ENCODE data around the gene ARHGDIB. TPM values are rescaled to one million over a fixed set of nuclear protein-coding genes. Genes with fewer than 3 reads are reported as not detected.

ARHGDIB gene
- total RNA-seq, 4 donors from 2014 or later: 96.1 to 255 (median 151) TPM

DNA sequence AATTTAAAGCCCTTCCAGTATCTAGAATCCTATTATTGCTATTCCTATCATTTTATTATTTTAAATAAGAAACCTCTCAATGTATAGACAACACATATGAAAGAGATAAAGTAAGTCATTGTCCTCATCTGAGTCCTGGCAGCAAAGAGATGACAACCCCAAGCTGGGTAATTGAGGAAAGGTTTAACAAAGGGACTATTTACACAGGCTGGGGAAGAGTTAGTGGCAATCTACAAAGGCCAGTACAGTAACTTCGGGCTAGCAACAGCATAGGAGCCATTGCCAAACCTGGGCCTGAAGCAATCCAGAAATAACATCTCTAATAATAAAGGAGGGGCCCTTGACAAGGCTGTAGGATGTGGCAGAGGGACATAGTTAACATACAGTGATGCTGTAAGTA lies 22.6 kb upstream of the ARHGDIB start:
- TF ChIP-seq, protein P1, sequence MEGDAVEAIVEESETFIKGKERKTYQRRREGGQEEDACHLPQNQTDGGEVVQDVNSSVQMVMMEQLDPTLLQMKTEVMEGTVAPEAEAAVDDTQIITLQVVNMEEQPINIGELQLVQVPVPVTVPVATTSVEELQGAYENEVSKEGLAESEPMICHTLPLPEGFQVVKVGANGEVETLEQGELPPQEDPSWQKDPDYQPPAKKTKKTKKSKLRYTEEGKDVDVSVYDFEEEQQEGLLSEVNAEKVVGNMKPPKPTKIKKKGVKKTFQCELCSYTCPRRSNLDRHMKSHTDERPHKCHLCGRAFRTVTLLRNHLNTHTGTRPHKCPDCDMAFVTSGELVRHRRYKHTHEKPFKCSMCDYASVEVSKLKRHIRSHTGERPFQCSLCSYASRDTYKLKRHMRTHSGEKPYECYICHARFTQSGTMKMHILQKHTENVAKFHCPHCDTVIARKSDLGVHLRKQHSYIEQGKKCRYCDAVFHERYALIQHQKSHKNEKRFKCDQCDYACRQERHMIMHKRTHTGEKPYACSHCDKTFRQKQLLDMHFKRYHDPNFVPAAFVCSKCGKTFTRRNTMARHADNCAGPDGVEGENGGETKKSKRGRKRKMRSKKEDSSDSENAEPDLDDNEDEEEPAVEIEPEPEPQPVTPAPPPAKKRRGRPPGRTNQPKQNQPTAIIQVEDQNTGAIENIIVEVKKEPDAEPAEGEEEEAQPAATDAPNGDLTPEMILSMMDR (IDR thresholded peaks at IDR 0.05; ENCODE audit: low read depth): no peak

DNA sequence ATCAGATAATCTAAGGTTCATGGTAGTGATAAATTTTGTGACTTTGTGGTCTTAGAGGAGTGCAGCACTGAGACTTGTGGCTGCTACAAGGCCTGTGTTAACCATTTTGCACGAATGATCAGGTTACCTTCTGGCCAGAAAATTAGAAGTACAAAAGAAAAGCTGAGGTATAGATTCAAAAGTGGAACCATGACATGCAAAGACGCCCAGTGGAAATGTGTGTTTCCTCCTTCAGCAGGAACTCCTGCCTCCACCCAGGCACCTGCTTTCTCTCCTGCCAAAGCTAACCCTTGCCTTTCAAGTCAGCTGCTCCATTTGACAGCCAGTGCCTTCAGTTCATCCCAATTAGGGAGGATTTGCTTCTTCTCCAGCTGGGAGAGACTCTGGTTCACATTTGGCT lies 21.6 kb upstream of the ARHGDIB start:
- TF ChIP-seq, protein P1 (IDR thresholded peaks at IDR 0.05; ENCODE audit: low read depth): no peak

DNA sequence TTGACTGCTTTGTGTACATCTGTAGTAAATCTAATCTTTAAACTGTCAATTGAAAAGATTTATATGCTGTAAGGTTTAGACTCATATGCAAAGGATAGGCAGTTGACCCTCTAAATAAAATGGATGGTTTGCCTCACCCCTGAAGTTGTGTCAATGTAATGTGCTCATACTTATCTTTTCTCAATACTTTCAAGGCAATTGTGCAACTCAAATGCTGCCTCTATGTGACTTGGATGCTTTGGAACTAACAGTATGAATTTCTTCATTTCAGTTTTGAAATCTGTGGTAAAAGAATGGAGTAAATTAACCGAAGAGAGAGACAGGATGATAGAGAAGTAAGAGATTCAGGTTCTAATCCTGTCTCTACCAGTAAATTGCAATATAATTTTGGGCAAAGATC lies 21.2 kb upstream of the ARHGDIB start:
- TF ChIP-seq, protein P1 (IDR thresholded peaks at IDR 0.05; ENCODE audit: low read depth): no peak

DNA sequence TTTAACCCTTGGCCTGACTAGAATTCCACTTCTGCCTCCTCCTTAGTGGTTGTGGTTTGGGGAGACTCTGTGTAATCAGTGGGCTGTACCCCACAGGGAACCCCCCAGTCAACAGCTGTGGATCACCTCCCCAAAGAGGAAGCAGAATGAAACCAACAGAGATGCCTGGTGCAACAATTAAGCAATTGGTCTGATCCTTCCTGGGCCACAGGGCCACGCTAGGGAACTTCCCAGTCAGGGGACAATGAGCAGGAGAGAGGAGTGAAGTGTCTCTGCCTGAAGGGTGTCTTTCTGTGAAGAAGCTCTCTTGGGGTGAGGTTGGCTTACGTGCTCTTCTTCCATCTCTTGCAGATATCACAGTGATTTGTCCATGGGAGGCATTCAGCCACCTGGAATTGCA lies 19.6 kb upstream of the ARHGDIB start:
- TF ChIP-seq, protein P1 (IDR thresholded peaks at IDR 0.05; ENCODE audit: low read depth): no peak

DNA sequence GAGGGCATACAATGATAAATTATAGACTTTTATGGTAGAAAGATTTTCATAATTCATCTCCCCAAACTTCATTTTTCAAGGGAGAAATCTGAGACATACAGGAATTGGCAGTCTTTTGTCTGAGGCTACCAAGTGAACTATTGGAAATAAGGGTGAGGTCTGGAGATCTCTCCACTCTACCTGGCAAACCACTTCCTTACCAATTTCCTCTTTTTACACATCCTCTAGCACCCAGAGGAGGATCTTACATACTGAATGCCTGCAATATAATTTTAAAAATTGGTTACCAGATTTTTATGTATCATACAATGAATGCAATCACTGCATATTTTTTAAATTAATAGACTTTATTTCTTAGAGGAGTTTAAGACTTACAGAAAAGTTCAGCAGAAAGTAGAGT lies 18.1 kb upstream of the ARHGDIB start:
- TF ChIP-seq, protein P1 (IDR thresholded peaks at IDR 0.05; ENCODE audit: low read depth): no peak

DNA sequence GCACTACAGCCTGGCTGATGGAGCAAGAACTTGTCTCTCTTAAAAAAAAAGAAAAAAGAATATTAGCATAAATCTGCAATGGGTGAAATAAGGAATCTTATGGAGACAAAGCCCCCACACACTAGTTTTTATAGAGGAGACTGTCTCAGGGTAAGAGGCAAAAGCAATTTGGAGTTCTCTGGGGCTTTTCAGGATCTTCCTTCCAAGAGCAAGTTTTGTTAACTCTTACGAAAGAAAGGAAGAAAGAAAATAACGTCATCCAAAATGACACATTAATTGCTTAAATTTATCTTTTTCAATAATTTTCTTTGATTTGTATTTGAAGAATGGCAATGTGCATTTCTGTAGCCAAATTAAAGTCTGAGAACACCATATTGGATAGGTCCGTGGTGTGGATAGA lies 15.3 kb upstream of the ARHGDIB start:
- TF ChIP-seq, protein P1 (IDR thresholded peaks at IDR 0.05; ENCODE audit: low read depth): no peak

DNA sequence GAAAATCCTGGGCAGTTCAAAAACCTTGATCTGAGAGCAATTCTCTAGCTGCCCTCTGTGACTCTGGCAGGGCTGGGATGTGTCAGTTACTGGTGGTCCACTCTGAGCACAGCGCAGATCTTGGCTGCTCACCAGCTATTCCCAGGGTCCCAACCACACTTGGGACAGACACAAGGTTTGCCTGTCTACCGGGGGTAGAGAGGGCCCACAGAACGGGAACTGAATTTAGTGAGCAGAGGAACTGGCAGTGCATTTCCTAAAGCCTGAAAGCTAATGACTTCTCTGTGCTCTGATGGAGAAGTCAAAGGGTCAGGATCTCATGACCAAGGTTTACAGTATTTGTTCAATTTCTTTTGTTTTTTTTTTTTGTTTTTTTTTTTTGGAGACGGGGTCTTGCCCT lies 14.1 kb upstream of the ARHGDIB start:
- TF ChIP-seq, protein P1 (IDR thresholded peaks at IDR 0.05; ENCODE audit: low read depth): no peak

Data from subcutaneous adipose tissue (tissue), 4 donors.